AG09319 (cell line): ENCODE results near the gene ZNF710.

ENCODE experiments used
- DNase-seq: peaks from one replicate; pipeline ENCODE4 v3.0.0-alpha.2; 2010; ENCODE audit warnings: low read depth; ENCODE audit errors: extremely low read depth
- TF ChIP-seq, protein P1 (sequence below): IDR thresholded peaks from 2 replicates; pipeline ENCODE4 v1.5.1; 2011; ENCODE audit warnings: low read depth, mild to moderate bottlenecking, inconsistent platforms, low read length, moderate library complexity

Gene ZNF710

GRCh38 chr15:90040618-90041017, 39.5 kb downstream of the ZNF710 start:
- DNase-seq: no peak
- TF ChIP-seq, protein P1, sequence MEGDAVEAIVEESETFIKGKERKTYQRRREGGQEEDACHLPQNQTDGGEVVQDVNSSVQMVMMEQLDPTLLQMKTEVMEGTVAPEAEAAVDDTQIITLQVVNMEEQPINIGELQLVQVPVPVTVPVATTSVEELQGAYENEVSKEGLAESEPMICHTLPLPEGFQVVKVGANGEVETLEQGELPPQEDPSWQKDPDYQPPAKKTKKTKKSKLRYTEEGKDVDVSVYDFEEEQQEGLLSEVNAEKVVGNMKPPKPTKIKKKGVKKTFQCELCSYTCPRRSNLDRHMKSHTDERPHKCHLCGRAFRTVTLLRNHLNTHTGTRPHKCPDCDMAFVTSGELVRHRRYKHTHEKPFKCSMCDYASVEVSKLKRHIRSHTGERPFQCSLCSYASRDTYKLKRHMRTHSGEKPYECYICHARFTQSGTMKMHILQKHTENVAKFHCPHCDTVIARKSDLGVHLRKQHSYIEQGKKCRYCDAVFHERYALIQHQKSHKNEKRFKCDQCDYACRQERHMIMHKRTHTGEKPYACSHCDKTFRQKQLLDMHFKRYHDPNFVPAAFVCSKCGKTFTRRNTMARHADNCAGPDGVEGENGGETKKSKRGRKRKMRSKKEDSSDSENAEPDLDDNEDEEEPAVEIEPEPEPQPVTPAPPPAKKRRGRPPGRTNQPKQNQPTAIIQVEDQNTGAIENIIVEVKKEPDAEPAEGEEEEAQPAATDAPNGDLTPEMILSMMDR: no peak

- no peak for DNase-seq
- TF ChIP-seq, protein P1: no peak
Observed at GRCh38 chr15:90042356-90042755, 41.2 kb downstream of the ZNF710 start.

- TF ChIP-seq, protein P1: no peak
- DNase-seq: no peak
Observed at GRCh38 chr15:90042766-90043529, 41.8 kb downstream of the ZNF710 start.

- no peak for DNase-seq
- TF ChIP-seq, protein P1: no peak
Observed at GRCh38 chr15:90043530-90044010, 42.4 kb downstream of the ZNF710 start.

GRCh38 chr15:90044191-90044590, 43.1 kb downstream of the ZNF710 start:
- no peak for DNase-seq
- TF ChIP-seq, protein P1: no peak

GRCh38 chr15:90044916-90045371, 43.8 kb downstream of the ZNF710 start:
- DNase-seq: no peak
- TF ChIP-seq, protein P1: no peak

DNA sequence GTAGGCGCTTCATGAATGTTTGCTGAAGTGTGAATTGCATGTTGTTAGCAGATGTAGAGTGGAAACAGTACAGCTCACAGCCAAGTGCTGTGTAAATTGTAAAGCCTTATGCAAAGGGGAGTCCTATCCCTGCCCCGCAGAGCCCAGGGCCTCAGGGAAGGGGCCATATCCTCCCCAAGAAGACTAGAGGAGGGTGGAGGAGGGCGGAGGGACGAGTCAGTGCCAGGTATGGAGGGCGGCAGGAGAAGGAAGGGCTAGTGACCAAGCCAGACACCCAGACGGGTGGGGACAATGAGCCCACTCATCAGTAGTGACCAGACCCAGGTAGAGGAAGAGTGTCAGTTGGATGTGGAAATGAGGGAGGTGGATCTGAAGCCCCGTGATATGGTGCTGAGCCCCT, 45.2 kb downstream of the ZNF710 start:
- no peak for DNase-seq
- TF ChIP-seq, protein P1: no peak
